H1 (cell line): ENCODE data around the gene MPST. TPM values are rescaled to one million over a fixed set of nuclear protein-coding genes. Genes with fewer than 3 reads are reported as not detected.

Experiments
- BCL11A ChIP-seq, 2 experiments: IDR thresholded peaks; one replicate each; pipeline ENCODE4 v1.6.1; 2011; ENCODE audit warnings: low read depth in 2 of 2, low read length in 2 of 2, mild to moderate bottlenecking in 2 of 2
- CBX5 ChIP-seq: fragments of 300-800, 300-1000 bp; sonication (generic); IDR thresholded peaks from 2 replicates; pipeline ENCODE4 v1.7.1; 2016; ENCODE audit warnings: antibody characterized with exemption, low read length, low read depth
- CHD7 ChIP-seq: fragments of 300-600 bp; sonication (generic); IDR thresholded peaks from 2 replicates; pipeline ENCODE4 v1.7.1; 2012; ENCODE audit warnings: low read length, moderate library complexity, mild to moderate bottlenecking, inconsistent platforms; ENCODE audit not compliant: insufficient replicate concordance
- MAX ChIP-seq: IDR thresholded peaks from 2 replicates; pipeline ENCODE4 v1.6.1; 2012; ENCODE audit warnings: inconsistent platforms
- NANOG ChIP-seq: IDR thresholded peaks from 2 replicates; pipeline ENCODE4 v1.6.1; 2011; ENCODE audit warnings: low read length, low read depth, mild to moderate bottlenecking, inconsistent platforms; ENCODE audit not compliant: insufficient read depth, poor library complexity, severe bottlenecking
- POLR2A ChIP-seq, 2 experiments: IDR thresholded peaks; 1 replicate in 1 of 2; 2 replicates in 1 of 2; pipeline ENCODE4 v1.6.1; 2011; ENCODE audit warnings: low read depth in 2 of 2, low read length in 2 of 2, mild to moderate bottlenecking in 2 of 2; ENCODE audit errors: control extremely low read depth in 1 of 2
- TCF12 ChIP-seq: IDR thresholded peaks from 2 replicates; pipeline ENCODE4 v1.6.1; 2011; ENCODE audit warnings: low read depth, mild to moderate bottlenecking, low read length
- ZNF274 ChIP-seq: IDR thresholded peaks from 2 replicates; pipeline ENCODE4 v1.7.0; 2012; ENCODE audit warnings: low read length, borderline replicate concordance; ENCODE audit errors: extremely low read depth
- polyA plus RNA-seq, 7 experiments: library from polyadenylated mRNA; depleted of rRNA in 3 of 7; stranded (reverse) in 5 of 7; unstranded in 2 of 7; fragments of >200 nt in 5 of 7; fragments of 200-250 nt in 2 of 7; gene quantifications; 1 replicate in 5 of 7; 2 replicates in 1 of 7; 4 replicates in 1 of 7; pipeline versions ENCODE4 v1.2.1 to v1.2.3, GENCODE V29; 2011 to 2013; ENCODE audit warnings: missing spikeins in 2 of 7, mixed read lengths in 2 of 7
- total RNA-seq: library from RNA; stranded (reverse); fragmentation: NEBNext Ultra II Directional; extraction: Animal tissue kit (Norgen Biotek cat#: 25700); gene quantifications from 2 replicates; pipeline ENCODE4 v1.2.1, GENCODE V29; 2021

Gene MPST
- total and polyA plus RNA-seq, 2 of the 8 experiments (the other 6 are each of a cell fraction or from before 2014, with no cell fraction given), result 86.0 to 124 TPM

- TF ChIP-seq ZNF274 (no peak), BCL11A (IDR thresholded peaks at IDR 0.05; ENCODE audit: low read depth in 2 of 2, low read length in 2 of 2) (no peak), CBX5 (no peak), NANOG (no peak), POLR2A (IDR thresholded peaks at IDR 0.05; ENCODE audit: control extremely low read depth in 1 of 2, low read depth in 2 of 2, low read length in 2 of 2) (no peak), MAX (no peak), CHD7 (no peak), TCF12 (no peak)
Observed at GRCh38 chr22:36997746-36998145, 21.8 kb upstream of the MPST start (continued).
